Measurements from ENCODE around the gene ALOXE3. TPM values are rescaled to one million over a fixed set of nuclear protein-coding genes. Genes with fewer than 3 reads are reported as not detected.

Gene ALOXE3
- total RNA-seq, 1 donor from 2014 or later, result not detected

DNA sequence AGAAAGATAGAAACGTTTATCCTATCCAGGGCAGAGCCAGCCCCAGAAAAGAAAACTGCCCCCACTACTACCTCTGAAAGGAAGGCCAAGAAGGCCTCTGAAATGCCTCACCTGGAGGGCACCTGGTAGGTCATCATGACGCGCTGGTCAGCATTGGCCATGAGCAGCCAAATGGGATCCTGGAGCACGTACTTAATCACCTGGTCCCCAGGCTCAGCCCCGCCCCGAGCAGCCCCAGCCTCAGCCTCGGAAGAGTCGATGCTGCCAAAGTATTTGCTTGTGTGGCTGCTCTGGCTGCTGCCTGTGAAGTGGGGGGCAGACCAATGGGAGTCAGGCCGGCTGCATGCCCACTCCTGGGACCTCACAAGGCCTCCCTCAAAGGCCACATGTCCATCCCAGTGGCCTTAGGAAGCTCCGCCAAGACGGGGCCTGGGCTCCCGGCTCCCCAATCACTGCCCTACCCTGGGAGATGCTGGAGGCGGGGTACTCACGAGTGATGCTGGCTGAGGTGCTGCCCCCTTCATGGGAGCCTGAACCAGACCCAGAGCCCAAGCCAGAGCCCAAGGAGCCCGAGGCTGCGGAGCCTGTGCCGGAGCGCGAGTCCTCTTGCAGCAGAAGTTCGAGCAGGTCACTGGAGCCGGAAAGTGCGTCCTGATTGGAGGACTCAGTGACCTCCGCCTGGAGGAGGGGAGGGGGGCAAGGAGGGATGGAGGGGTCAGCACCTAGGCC is 24.0 kb upstream of the ALOXE3 start:
- DNase-seq (ENCODE audit: low spot score), result no peak

DNA sequence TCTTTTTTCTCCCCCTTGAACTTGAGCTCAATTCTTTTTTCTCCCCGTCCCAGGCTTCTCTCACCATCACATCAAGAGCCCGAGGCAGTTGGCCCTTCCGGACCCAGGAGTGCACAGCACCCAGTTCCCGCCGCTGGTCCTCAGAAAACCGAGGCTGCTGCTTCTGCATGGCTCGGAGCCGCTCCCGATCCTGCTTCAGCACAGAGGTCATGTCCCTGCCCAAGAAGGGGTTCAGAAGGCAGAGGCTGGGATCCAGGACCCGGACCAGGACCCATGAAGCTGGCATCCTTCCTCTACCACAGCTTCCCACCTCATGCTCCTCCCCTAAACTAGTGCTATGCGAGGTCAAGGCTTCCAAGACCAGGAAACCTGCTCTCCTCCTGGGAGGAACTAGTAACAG is 23.4 kb upstream of the ALOXE3 start:
- DNase-seq (ENCODE audit: low spot score), result no peak

DNA sequence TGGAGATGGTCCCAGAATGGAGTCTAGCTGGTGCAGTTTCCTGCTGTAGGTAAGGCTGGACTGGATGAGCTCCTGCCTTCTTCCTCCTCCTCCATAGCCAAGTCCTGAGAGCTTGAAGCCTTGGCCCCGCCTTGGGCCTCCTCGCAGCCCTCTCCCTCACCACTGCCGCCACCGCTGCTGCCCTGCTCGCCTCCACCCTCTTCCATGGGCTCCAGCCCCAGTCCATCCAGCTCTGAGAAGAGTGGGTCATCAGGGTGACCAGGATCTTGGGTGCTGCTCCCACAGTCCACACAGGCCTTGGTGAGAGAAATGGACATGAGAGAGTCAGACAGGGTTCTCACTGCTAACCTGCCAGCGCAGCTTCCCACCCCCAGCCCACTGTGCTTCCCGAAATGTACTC is 22.7 kb upstream of the ALOXE3 start:
- no peak for DNase-seq (ENCODE audit: low spot score)

DNA sequence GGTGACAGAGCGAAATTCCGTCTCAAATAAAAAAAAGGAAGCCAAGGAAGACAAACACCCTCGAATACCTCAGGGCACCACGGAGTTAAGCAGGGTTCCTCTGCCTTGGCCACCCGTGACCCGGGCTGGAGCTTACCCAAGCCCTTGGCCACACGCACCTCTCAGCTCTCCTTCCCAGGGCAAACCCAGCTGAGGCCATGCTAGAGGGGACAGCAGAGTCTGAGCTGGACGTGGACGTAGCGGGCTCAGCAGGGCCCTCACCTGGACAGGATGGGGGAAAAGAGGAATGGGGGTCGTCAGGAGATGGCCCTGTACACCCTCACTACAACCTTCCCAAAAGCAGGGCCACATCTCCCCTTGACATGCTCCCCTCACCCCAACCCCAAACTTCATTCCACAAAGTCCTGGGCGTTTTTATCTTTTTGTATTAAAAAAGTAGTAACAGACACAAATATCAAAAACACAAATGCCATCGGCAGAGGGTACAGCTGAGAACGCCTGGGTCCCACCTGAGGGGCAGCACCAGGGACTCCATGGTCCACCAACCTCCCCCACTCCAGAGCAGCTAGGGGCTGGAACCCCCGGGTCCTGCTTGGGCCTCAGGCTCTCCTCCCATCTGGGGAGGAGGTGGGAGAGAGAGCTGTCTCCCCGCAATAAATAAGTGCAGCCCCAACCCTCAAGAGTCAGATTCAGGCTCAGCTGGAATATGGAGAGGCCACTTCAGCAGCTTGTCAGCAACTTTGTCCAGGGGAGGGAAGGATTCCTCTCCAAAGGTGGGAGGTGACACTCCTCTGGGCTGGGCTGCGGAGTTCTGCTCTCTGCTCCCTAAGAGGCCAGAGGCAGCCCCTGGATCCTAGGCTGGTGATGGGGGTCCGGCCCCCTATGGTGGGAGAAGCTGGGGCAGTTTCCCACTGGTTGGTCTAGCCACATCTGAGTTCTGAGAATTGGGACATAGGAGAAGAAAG is 22.0 kb upstream of the ALOXE3 start:
- DNase-seq (ENCODE audit: low spot score), result no peak

DNA sequence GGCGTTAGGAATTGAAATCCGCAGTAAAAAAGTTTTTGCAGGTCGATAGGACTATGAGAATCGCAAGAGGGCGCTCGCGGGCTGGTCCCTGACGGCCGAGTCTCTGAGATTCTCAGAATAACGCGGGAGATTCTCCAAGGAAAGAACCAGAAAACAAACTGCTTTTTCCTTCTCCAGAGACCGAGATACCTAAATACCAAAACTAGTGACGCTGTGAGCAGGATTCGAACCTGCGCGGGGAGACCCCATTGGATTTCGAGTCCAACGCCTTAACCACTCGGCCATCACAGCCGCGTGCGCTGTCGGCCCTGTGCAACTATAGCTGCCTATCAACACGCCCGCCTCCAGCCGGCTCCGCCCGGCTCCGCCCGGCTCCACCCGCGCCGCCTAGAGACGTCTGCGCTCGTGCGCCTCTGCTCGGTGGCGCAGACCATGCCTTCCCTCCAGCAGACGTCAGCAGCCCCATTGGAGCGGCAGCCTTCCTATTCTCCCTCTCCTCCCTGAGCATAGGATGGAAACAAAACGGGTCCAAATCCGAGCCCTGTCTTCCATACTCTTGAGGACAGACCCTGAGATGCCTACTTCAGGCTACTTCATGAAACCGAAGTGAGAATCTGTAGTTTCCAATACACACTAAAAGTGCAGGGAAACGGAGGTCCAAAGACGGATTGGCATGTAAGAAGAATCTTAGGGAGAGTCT is 20.5 kb upstream of the ALOXE3 start:
- DNase-seq (ENCODE audit: low spot score), result peak; percentile 99

DNA sequence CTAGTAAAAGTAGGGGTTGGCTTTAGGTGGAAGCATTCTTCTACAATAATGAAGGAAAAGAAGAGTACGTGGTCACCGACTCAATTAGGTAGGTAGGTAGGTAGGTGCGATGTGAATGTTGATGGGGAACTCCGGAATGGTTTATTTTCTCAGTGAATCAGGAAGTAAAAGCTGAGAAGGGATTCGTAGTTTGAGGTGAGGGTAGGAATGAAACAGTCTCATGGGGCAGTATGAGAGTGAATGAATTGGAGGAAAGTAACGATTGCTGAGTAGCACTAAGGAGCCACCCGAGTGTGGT is 20.0 kb upstream of the ALOXE3 start:
- DNase-seq (ENCODE audit: low spot score), result no peak

DNA sequence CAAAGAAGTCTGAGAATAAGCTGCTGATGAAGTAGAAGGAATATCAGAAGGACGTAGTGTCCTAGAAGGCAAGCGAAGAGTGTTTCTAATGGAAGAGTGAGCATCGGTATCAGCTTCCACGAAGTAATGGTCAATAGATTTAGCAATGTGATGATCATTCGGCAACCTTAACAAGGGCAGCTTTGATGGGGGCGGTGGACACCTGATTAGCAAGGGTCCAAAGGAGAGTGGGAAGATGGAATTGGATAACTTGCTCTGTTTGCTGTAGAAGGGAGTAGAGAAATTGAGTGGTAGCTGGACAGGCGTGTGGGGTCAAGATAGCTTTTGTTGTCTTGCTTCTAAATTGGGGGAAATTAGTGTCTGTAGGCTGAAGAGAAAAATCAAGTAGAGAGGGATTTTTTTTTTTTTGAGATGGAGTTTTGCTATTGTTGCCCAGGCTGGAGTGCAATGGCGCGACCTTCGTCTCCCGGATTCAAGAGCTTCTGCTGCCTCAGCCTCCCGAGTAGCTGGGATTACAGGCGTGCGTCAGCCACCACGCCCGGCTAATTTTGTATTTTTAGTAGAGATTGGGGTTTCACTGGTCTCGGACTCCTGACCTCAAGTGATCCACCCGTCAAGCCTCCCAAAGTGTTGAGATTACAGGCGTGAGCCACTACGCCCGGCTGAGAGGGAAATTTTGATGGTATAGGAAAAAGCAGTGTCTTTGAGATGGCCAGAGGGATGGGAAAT is 19.5 kb upstream of the ALOXE3 start:
- peak; percentile 51 for DNase-seq (ENCODE audit: low spot score)

DNA sequence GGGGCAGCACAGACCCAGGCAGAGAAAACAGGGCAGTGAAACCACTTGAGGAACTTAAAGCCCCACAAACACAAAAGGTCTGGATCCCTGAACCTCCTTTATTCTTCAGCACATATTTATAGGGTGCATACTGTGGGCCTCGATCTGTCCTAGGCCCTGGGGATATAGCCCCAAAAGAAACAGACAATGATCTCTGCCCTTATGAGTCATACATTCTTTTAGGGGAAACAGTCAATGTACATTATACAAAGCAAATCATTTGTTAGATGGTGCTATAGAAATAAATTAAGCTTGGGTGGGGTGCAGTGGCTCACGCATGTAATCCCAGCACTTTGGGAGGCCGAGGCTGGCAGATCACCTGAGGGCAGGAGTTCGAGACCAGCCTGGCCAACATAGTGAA is 15.6 kb upstream of the ALOXE3 start:
- DNase-seq (ENCODE audit: low spot score), result no peak

DNA sequence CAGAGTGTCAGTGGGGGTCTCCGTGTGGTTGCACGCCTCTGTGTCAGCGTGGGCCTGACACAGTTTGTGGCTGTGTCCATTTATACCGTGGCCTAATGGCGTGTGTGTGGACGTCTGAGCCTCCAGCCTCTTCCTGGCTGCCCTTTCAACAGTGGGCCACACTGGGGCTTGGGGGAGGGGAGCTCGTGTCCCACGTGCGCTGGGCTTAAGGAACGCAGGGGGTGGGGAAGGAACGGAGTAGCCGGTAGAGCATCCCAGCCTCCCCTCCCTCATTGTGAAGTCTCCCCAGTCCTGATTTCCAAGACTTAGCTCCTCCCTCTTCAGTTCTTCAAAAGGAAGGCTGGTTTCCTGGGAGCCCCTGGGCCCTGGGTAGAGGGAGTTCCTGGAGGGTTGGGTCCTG is 15.1 kb upstream of the ALOXE3 start:
- DNase-seq (ENCODE audit: low spot score), result no peak

DNA sequence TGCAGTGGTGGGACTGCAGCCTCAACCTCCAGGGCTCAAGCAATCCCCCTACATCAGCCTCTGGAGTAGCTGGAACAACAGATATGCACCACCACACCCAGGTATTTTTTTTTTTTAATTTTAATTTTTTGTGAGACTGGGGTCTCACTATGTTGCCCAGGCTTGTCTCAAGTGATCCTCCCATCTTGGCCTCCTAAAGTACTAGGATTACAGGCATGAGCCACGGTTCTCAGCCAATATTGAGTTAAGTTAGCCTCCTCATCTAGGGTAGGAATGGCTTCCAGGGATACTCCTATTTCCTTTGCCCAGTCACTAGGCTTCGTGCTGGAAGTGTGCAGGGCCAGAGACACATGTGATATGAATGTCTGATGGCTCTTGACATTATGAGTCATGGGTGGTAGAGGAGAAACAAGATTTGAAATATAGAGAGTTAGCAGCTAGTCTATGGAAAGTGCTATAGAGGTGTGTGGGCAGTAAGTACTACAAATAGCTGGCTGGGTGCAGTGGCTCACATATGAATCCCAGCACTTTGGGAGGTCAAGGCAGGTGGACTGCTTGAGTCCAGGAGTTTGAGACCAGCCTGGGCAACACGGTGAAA is 13.6 kb upstream of the ALOXE3 start:
- DNase-seq (ENCODE audit: low spot score), result no peak

DNA sequence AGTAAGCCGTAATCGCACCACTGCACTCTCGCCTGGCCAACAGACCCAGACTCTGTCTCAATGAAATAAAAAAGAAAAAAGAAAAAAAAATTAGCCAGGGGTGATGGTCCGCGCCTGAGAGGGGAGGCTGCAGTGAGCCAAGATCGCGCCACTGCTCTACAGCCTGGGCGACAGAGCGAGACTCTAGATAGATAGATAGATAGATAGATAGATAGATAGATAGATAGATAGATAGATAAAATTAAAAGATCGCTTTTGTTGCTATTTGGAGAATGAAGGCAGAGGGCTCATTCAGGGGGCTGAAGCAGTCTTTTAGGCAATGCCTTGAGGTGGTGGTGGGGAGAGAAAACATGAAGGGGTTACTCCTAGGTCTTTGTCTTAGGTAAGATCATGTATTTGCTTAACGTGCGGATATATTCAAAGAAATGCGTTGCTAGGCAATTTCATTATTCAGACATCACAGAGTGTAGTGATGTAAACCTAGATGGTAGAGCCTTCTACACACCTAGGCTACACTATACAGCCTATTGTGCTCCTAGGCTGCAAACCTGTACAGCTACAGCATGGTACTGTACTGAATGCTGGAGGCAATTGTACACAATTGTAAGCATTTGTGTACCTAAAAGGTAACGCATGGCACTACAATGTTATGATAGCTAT is 9.9 kb upstream of the ALOXE3 start:
- DNase-seq (ENCODE audit: low spot score), result no peak

DNA sequence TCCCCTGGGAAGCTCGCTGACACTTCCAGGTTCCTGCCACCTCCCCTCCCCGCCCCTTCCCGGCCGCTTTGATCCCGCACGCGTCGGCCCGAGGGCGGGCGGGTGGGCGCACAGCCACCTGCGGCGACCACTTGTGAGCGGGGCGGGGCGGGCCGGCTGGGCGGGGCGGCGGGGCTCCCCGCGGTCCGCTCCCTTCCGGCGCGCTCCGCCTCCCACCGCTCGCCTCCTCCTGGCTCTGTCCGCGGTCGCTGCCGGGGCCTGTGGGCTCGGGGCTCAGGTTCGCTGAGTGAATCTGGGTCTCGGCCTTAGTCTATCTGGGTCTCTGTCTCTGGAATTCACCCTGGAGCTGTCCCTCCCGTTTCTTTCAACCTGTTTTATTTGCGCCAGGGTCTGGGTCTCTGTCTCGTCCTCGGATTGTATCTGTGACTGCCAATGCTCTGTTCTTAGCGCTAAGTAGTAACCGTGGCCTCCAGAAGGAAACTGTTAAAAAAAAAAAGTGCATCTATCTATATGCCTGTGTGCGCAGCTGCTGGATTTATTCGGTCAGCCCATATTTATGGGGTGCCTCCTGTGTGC is 8.3 kb upstream of the ALOXE3 start:
- DNase-seq (ENCODE audit: low spot score), result peak; percentile 47

DNA sequence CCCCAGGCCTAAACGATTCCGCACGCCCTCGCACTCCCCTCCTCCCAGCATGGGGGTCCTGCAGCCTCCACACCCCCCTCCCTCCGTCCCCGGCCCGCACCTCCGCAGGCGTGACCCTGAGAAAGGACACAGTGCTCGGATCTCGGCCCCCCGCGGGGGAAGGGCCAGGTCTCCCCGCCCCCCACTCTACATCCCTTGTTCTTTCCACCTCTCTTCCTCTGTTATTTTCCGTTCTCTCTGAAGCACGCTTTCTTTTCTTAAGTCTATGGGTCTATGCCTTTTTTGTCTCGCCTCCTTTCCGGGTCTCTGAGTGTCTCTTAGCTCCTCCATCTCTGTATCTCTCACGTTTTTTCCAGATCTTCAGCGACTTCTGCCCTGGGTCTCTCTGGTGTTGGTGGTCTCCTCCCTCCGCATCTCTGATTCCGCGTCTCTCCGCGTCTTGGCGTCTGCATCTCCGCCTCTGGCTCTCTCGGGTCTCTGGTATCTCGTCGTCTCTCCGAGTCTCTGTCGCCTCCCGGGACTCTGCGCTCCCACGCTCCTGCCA is 7.7 kb upstream of the ALOXE3 start:
- peak; percentile 19 for DNase-seq (ENCODE audit: low spot score)

DNA sequence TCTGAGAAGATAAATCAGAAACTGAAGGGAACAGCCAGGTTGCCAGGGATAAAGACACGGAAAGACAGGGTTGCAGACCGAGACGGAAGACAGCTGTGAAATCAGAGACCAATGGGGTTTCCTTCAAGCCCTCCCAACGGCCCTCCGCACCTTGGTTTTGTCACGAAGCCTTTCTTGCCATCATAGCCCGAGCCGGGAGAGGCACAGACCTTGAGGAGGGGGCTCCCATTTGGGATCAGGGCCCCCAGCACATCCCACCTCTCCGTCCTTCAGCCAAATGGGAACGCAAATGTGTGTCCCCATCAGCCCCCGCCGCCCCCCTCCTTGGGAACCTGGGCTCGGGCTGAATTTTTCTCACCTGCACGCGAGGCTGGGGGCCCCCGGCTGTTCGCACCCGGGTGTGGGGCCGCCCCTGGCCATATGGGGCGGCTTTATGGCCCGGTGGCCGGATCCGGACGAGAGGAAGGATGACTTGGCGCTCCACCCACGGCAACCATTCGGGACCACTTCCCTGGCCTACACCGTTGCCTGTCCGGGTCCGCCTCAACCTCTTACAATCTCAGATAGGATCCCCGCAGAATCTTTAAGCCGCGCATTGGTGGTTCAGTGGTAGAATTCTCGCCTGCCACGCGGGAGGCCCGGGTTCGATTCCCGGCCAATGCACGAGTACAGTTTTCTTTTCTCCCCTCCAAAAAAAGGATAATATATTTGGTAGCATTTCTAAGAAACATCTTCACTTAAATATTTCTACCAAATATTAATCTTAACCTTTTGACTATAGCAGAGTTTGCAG is 7.0 kb upstream of the ALOXE3 start:
- DNase-seq (ENCODE audit: low spot score), result peak; percentile 83

DNA sequence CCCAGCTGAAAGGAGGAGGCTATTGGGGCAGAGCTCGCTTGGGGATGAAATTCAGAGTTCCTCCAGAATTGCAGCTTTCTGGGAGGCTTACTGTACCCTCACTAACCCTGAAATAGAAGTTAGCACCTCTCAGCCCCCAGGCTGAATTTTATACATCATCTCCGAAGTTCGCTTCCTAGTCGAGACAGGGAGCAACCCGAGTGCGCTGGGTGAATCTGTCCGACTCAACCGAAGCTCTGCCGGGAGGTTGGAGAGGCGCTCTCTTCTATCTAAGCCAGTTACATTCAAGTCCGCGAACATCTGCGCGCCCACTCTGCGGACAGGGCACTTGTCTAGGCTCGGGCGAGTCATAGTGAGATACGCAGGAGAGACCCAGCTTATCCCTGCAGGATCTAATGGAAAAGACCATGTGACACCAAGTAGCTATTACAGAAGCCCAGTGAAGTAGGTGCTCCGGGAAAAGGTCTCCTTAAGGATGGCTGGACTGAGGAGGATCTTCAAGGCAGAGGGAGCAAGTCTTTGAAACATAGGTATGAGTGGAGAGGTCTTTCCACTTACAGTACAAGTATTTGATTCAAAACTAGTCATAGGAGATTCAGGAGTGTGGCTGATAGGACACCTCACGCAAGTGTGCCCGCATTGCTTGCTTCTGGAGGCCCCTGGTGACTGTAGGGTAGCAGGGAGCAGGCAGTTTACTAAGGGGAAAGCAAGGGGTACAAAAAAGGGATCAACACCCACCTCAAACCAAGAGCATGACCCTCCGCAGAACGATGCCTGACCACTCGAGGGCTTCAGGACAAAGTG is 6.2 kb upstream of the ALOXE3 start:
- DNase-seq (ENCODE audit: low spot score), result peak; percentile 44

DNA sequence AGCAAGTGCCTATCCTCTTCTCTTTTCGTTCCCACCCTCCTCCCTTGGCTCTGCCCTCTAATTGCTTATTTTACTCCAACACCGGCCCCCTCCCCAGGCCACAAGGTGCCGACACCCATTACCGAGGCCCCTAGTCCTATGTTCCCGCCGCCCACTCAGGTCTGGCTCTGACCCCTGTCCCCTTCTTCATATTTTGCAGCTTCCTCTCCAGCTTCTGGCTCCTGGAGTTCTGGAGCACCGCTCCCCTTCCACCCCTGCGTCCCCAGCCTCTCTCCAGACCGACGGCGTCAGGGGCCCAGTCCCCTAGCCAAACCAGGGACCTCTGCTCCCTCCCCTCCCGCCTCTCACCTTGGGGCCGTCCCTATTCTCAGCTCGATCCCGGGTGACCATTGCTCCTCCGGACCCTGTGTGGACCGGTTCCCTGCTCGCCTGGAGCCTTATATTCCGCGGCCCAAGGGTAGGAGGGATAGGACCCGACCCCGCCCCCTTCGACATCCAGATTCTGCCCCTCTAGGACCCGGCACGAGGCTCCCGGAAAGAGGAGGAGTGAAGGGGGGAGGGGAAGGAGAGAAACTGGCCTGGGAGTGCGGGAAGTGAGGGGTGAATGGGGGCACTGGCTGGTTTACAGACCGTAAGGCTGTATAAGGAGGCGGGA is 5.5 kb upstream of the ALOXE3 start, which contains the start of gene HES7:
TSS of gene HES7 (minus strand) at position 412 of the 655 bp plus-strand sequence. CDS start at position 390, 22 bp downstream.
- peak; percentile 48 for DNase-seq (ENCODE audit: low spot score)

DNA sequence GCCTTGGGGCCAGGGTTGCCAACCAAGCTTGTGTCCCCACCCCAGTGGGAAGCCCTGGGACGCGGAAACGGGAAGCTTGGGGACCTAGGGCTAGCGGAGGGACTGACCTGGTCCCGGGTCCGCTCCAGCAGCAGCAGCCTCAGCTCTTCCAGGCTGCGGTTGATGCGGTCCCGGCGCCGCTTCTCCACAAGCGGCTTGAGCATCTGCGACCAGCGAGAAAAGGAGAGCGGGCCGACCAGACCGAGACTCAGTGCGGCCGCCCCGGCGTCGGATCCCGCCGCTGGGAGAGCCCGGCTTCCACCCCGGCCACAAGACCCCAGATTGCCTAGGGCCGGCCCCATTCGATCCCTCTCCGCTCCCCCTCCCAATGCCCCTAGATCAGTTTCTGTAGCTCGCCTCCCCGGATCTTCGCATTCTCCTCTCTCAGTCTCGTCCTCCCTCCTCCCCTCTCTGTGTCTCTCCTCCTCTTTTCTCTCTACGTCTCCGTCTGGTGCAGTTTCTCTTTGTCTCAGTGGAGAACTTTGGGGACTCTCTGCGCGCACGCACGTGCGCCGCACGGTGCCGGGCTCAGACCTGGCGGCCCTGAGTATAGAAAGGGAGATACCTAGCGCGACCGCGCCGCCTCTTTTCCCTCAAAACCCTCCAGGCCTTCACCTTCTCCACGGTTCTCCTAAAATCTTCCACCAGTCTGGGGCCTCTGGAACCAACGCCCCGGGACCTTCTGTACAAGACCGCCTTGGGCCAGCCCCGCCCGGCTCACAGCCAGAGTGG is 4.8 kb upstream of the ALOXE3 start:
- DNase-seq (ENCODE audit: low spot score), result peak; percentile 22
